Kidney (tissue), 14 donors: ENCODE measurements around the gene PML. TPM values are rescaled to one million over a fixed set of nuclear protein-coding genes. Genes with fewer than 3 reads are reported as not detected.

Experiments used
- DNase-seq, 5 donors: peaks; one replicate each; pipeline ENCODE4 v3.0.0-alpha.2; 2013 to 2020
- FAIRE-seq: peaks from 2 replicates; lab custom pipeline; 2012; peaks lifted over from hg19 to GRCh38; lab: Jason Lieb, UNC
- H3K27ac ChIP-seq, 2 donors: one replicate each; pipeline ENCODE4 v1.7.0; 2013; ENCODE audit warnings: low read depth in 2 of 2, low read length in 2 of 2, inconsistent platforms in 1 of 2
- H3K27me3 ChIP-seq: one replicate; pipeline ENCODE4 v1.7.1; 2013; ENCODE audit warnings: low read length, inconsistent platforms; ENCODE audit not compliant: control insufficient read depth, insufficient read depth
- H3K36me3 ChIP-seq, 3 donors: one replicate each; pipeline versions ENCODE4 v1.7.0 to v1.7.1; 2013; ENCODE audit warnings: low read length in 3 of 3, control low read depth in 1 of 3, inconsistent platforms in 1 of 3; ENCODE audit not compliant: insufficient read depth in 3 of 3, control insufficient read depth in 2 of 3
- H3K4me1 ChIP-seq, 3 donors: one replicate each; pipeline versions ENCODE4 v1.7.0 to v1.7.1; 2013; ENCODE audit warnings: low read length in 3 of 3, inconsistent platforms in 1 of 3, low read depth in 1 of 3; ENCODE audit not compliant: control insufficient read depth in 2 of 3, insufficient read depth in 2 of 3
- H3K4me3 ChIP-seq, 3 donors: one replicate each; pipeline versions ENCODE4 v1.7.0 to v1.8.1; 2013; ENCODE audit warnings: low read length in 3 of 3, control low read depth in 1 of 3, inconsistent platforms in 1 of 3
- H3K9ac ChIP-seq, 3 donors: one replicate each; pipeline versions ENCODE4 v1.7.0 to v1.7.1; 2013; ENCODE audit warnings: low read length in 3 of 3, control low read depth in 1 of 3, inconsistent platforms in 1 of 3
- H3K9me3 ChIP-seq, 3 donors: one replicate each; pipeline versions ENCODE4 v1.7.0 to v1.7.1; 2013; ENCODE audit warnings: low read length in 3 of 3, control low read depth in 1 of 3, inconsistent platforms in 1 of 3; ENCODE audit not compliant: control insufficient read depth in 2 of 3, insufficient read depth in 1 of 3
- intact Hi-C: fragments of 100-400 bp; cut with DNase I; formaldehyde crosslinking; loops from one replicate; pipeline ENCODE4 v1.11.1; 2022
- polyA plus RNA-seq: library from polyadenylated mRNA; stranded (reverse); fragments of 350-450 nt; fragmentation: Illumina TruSeq; extraction: RNeasy Lipid Tissue Mini Kit (QIAGEN cat#74804); gene quantifications from one replicate; pipeline ENCODE4 v1.2.3, GENCODE V29; 2014; ENCODE audit warnings: low read depth, low replicate concordance; ENCODE audit not compliant: insufficient read depth
- total RNA-seq: library from RNA; stranded (reverse); fragmentation: NEBNext Ultra II Directional; extraction: Animal tissue kit (Norgen Biotek cat#: 25700); gene quantifications from one replicate; pipeline ENCODE4 v1.2.1, GENCODE V29; 2021
- TF ChIP-seq, protein P1 (sequence below): IDR thresholded peaks from 3 replicates; pipeline ENCODE4 v1.5.1; 2012; ENCODE audit warnings: mild to moderate bottlenecking, moderate library complexity, borderline replicate concordance; ENCODE audit not compliant: insufficient read depth; ENCODE audit errors: extremely low read depth
- donor health status: control.
- donor health status: control.
- donor health status: control.
- donor health status: control.
- donor health status: control.
- donor health status: DM: yes; HTN: yes; CAD: no.
- donor health status: Normal renal cell carcinoma (clear cell type).

The PML gene
- total and polyA plus RNA-seq, 2 donors from 2014 or later, result 19.6 to 82.9 TPM

GRCh38 chr15:73991726-73992593 lies 2.6 kb upstream of the PML start, which contains the start of gene STOML1:
Gene STOML1, minus strand, starts transcription at chr15:73992295. Its CDS starts 72 bp downstream, at chr15:73992223.
- no peaks in the 10 kb centered on the region for H3K27me3 ChIP-seq
- TF ChIP-seq, protein P1, sequence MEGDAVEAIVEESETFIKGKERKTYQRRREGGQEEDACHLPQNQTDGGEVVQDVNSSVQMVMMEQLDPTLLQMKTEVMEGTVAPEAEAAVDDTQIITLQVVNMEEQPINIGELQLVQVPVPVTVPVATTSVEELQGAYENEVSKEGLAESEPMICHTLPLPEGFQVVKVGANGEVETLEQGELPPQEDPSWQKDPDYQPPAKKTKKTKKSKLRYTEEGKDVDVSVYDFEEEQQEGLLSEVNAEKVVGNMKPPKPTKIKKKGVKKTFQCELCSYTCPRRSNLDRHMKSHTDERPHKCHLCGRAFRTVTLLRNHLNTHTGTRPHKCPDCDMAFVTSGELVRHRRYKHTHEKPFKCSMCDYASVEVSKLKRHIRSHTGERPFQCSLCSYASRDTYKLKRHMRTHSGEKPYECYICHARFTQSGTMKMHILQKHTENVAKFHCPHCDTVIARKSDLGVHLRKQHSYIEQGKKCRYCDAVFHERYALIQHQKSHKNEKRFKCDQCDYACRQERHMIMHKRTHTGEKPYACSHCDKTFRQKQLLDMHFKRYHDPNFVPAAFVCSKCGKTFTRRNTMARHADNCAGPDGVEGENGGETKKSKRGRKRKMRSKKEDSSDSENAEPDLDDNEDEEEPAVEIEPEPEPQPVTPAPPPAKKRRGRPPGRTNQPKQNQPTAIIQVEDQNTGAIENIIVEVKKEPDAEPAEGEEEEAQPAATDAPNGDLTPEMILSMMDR, result peak; percentile 82
- peak within 1 kb of the TSS; percentile 51 to 59 for H3K27ac ChIP-seq
- peaks cover 0 to 33% (median 14%) of the 10 kb centered on the region in 3 donors for H3K4me1 ChIP-seq
- H3K4me3 ChIP-seq, result peak within 1 kb of the TSS; percentile 51 to 68 (median 62)
- DNase-seq (peak; percentile 93 to 97 (median 96)), FAIRE-seq (no peak)
- no peaks in the 10 kb centered on the region for H3K36me3 ChIP-seq
- no peaks in the 10 kb centered on the region for H3K9me3 ChIP-seq
- H3K9ac ChIP-seq, result peak within 1 kb of the TSS in 2 of 3 donors; percentile 57 to 67
- intact Hi-C loops, result no loop called here

GRCh38 chr15:73992594-73992898 lies 2.0 kb upstream of the PML start:
- peak overlapping the region in 2 of 3 donors; percentile 30 to 39 for H3K4me3 ChIP-seq
- no peak for DNase-seq
- H3K27me3 ChIP-seq, result no peaks in the 10 kb centered on the region
- no peak for FAIRE-seq
- no peak overlapping the region for H3K27ac ChIP-seq
- no peaks in the 10 kb centered on the region for H3K36me3 ChIP-seq
- TF ChIP-seq, protein P1, result no peak
- H3K4me1 ChIP-seq, result peaks cover 0 to 30% (median 9%) of the 10 kb centered on the region in 3 donors
- intact Hi-C loops, result no loop called here
- H3K9me3 ChIP-seq, result no peaks in the 10 kb centered on the region
- no peak overlapping the region for H3K9ac ChIP-seq

GRCh38 chr15:73993211-73993994 lies 1.1 kb upstream of the PML start:
- Histone ChIP-seq H3K36me3 (peaks cover 0 to 3% (median 3%) of the 10 kb centered on the region in 3 donors), H3K27ac (no peak overlapping the region), H3K4me1 (peaks cover 0 to 34% (median 9%) of the 10 kb centered on the region in 3 donors), H3K27me3 (no peaks in the 10 kb centered on the region), H3K4me3 (peak overlapping the region in 2 of 3 donors; percentile 85 to 90), H3K9ac (peak overlapping the region in 1 of 3 donors; percentile 77), H3K9me3 (no peaks in the 10 kb centered on the region)
- no peak for DNase-seq
- intact Hi-C loops, result no loop called here
- TF ChIP-seq, protein P1, result no peak
- FAIRE-seq, result no peak
